HG03565 (cell line): Measurements from ENCODE around the gene SLC17A4.
"Not testable (repeated sequence)": the region's sequence is repeated elsewhere in the genome, so short reads cannot be mapped to it uniquely, and the experiment has no call there.

ENCODE experiments used
- ATAC-seq: cut with Tn5 transposase; IDR thresholded peaks from one replicate; pipeline ENCODE4 v1.9.1; 2021; ENCODE audit warnings: mild to moderate bottlenecking, moderate library complexity; ENCODE audit not compliant: unreplicated experiment

Gene SLC17A4

GRCh38 chr6:25748601-25749517, 5.7 kb upstream of the SLC17A4 start:
- not testable (repeated sequence) for ATAC-seq

- ATAC-seq = no peak
These were observed 4.7 kb upstream of the SLC17A4 start for GRCh38 chr6:25749837-25750236.

- ATAC-seq = no peak
These were observed 3.6 kb upstream of the SLC17A4 start for GRCh38 chr6:25750906-25751305.

GRCh38 chr6:25753079-25753478, 1.5 kb upstream of the SLC17A4 start:
- ATAC-seq = no peak

DNA sequence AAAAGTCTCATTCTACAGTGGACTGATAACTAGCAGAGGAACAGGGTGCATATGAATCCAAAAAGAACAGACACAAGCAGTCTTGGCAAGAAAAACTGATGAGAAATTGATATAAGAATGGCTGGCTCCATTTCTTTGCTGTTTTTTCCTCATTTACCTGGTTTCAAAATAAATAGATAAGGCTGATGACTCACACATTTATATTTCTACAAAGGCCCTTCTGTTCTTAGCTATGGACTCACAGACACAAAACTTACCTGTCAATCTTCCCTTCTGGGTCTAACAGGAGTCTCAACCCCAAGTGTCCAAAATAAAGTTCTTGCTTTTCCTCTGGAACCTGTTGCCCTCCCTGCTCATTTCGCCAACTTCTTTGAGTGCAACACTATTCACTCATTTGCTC, 941 bp downstream of the SLC17A4 start:
- ATAC-seq = no peak

DNA sequence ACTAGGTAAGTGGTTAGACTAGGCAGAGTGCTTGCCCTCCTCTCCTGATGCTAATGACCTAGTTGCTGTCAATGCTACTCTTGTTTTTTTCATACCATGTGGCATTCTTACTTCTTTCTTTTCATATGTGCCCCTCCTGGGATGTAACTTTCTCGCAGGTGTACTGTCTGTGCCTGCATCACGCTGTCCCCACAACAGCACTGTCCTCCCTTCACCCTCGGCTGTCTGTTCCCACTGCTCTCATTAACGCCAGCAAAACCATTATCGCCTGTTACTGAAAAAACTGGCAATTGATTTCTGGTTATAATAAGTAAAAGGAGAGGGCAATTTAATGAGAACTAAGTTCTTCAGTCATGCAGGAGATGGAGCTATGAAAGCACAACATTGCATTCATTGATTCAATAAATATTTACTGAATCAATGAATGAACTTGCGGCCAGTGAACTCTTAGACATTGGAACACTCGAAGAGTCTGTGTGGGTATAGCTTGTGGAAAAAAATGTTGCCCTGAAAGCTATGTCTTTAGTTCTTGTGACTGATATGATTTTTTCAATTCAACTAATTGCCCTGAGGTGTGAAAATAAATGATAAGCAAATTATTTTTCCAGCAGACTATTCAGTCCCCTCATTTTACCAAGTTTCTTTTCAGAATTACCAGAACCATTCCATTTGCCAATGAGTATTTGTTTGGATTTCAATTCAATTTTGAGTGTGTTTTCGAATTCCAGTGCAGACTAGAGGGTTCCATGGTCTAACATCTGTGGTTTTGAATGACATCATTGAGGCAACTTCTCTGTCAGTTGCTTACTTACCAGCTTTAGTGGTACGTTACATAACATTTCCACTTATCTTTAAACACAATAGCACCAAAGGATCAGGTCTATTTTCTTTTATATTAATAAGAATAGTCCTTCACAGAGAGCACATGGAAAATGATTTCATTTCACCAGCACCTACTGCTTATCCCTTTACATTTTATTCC, 2.1 kb downstream of the SLC17A4 start:
- no peak for ATAC-seq

DNA sequence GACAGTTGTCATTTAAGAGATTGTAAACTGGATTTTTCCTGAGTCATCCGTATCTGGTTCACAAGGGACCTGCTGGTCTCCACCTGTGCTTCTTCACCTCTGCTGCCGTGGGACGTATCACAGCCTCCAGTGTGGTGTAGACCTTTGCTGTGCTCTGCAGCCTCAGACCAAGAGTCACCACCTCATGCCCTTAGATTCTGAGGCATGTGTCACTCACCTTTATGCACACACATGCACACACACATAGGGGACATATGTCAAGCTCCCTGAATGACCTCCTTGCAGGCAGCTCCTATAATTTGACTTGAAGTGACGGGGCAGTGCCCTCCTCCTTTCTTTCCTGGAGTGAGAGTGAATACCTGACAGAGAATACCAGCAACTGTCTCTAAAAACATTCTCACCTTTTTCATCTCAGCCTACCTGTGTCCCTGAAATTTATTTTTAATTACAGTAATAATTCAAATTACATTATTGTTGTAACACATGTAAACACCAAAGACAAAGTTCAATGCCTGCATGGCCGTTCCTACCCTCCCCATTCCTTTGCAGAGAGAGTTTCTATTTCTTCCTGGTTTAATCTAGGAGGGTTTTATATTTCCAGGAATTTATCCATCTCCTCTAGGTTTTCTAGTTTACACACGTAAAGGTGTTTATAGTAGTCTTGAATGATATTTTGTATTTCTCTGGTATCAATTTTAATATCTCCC, 3.5 kb downstream of the SLC17A4 start:
- no peak for ATAC-seq

DNA sequence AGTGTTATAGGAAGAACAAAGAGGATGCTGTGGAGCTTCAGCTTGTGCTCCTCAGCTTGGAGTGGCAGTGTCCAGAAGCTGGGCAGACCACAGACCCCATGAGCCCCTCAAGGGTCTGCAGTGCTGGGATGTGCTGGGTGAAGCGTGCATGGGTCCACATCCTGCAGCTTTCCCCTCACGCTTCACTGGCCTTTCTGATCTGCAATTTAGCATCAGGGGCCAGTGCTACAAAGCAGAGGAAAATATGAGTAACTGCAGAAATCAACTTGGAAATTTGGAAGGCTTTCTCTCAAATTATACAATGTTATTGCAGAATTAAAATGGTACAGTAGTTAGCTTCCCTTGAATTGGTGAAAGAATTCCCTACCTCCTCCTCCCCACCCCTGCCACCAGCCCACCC, 10.1 kb downstream of the SLC17A4 start:
- no peak for ATAC-seq

GRCh38 chr6:25768566-25768965, 14.0 kb downstream of the SLC17A4 start:
- ATAC-seq = no peak

DNA sequence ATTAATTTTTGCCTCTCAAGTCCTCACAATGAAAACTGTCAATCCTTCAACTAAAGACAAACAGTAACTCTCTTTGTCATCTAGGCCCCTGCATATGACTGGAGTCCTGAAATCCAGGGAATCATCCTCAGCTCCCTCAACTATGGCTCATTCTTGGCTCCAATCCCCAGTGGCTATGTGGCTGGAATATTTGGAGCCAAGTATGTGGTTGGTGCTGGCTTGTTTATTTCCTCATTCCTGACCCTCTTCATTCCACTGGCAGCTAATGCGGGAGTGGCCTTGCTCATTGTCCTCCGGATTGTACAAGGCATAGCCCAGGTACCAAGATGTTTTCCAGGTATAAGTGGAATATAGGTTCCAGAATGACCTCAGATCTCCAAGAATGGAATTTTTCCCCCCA, 15.4 kb downstream of the SLC17A4 start:
- no peak for ATAC-seq

DNA sequence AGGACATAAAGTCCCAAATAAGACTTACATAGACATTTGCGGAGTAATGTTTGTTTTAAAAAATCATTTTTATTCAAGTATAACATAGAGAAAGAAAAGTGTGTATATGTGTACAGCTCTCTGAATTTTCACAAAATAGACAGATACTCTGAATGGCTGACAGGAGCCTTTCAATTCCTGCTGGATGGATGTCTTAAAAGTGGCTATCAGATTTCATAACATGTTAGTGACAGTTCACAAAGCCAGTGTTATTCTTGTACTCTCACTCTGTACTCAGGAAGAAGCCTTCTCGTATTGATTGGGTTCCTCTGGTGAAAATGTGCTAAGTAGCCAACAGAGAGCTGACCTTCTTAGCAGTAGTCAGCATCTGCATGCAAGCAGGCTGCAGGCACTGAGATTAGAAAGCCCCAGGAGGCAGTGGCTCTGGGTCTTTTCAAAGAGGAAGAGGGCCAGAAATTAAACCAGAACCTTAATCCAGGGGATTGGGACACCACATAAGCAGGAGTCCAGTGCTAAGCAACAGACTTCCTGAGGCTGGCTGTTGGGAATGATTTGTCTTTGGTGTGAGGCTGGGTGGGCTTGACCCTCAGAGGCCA, 19.7 kb downstream of the SLC17A4 start:
- no peak for ATAC-seq

DNA sequence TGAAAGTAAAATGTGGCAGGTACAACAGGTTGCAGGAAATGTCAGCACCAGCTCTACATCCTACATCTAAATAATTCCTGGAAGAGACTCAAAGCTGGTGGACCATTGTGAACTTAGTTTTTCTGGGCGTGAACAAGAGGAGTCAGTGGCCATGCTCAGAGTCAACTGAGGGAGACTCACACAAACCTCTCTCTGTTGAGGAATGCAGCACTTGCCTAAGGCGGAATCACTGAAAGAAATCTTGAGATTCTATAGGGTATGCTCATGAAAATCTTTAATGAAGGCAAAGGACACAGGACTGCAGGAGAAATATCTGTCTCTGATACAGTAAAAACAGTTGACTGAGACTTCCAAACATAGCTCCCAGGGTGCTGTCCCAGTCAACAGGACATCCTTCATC, 22.5 kb downstream of the SLC17A4 start:
- no peak for ATAC-seq

GRCh38 chr6:25777856-25778649, 23.5 kb downstream of the SLC17A4 start:
- ATAC-seq = no peak

- no peak for ATAC-seq
These were observed 26.6 kb downstream of the SLC17A4 start for GRCh38 chr6:25781134-25781533.

DNA sequence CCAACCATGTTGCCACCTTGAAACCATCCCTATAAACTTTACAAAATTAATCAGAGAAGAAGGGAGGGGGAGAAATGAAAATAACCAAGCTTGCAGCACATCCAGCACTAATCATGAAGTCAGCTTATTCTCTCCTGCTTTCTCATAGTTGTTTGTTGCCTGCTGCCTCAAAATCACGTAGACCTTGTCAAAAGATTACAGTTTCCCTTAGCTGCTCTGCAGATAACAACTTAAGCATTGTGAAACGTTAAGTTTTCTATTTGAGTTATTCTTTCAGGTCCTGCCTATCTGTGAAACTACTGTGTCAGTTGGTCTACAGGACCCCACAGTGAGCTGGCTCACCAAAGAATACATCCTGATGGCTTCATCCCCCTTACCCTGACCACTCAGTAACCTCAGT, 32.9 kb downstream of the SLC17A4 start:
- no peak for ATAC-seq

DNA sequence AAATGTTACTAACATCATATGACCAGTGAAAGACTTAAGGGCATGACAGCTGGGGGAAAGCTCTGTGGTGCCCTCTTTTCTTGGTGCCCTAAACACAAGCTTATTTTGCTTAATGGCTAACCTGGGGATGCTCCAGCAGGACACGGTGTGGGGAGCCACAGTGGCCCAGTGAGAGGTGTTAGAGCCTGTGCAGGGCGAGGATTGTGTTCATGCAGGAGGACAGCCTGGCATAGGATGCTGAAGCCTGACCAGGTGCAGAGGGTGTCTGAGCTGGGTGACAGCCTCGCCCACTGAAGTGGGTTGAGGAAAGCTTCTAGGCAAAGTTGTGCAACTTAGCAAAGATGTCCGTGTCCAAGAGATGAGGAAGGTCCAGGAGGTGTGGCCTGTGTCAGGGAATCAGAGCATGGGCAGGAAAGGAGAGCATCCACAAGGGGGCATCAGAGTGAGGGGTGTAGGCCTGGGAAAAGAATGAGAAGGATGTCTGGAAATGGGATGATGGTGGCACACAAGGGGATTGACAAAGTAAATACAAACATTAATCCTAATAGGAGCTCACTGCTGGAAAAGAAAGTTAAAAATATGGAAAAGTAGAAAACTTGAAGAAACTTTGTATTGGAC, 33.9 kb downstream of the SLC17A4 start:
- ATAC-seq = no peak

DNA sequence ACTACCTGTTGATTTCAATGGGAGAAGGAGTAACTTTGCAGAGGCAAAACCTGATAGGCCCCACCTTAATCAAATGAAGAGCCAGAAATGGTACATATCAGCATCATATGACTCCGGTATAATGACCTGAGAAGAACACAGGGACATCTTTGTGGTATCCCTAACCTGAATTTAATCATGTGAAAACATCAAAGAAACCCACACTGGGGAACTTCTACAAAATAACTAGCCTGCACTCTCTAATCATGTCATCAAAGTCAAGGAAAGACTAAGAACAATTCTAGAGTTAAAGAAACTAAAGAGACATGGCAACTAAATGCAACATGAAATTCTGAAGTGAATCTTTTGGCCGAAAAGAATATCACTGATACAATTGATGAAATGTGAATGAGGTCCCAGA, 34.9 kb downstream of the SLC17A4 start:
- no peak for ATAC-seq

GRCh38 chr6:25792016-25792415, 37.5 kb downstream of the SLC17A4 start:
- ATAC-seq = no peak

DNA sequence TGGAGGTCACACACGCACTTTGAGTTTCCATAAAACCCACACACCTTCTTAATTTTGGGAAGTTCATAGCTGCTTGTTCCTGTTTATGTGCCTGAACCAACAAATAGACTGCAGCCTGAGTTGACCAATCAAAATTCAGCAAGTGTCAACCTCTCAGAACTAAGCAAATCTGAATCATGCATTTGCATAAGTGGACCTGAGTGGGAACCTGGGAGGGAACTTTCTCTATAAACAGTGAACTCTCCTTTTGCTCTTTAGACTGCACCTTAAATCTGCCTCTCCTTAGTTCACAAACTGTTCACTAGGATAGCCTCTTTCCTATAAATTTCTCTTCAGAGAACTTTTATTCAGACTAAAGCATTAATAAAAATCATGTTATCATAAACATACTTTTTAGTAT, 39.4 kb downstream of the SLC17A4 start:
- ATAC-seq = no peak
